Upper lobe of left lung (tissue), 4 donors: Measurements from ENCODE around the gene SLC9C1.

Experiments used
- CTCF ChIP-seq, 6 experiments: fragments of 450-650 bp in 4 of 6; fragments of 200-600 bp in 2 of 6; sonication (generic) in 2 of 6; IDR thresholded peaks; one replicate each; pipeline ENCODE4 v1.5.1; 2016 to 2019; ENCODE audit warnings: antibody characterized with exemption in 6 of 6
- POLR2A ChIP-seq, 4 donors: fragments of 450-650 bp; IDR thresholded peaks; one replicate each; pipeline ENCODE4 v1.5.1; 2016 to 2017; ENCODE audit warnings: antibody characterized with exemption in 4 of 4, mild to moderate bottlenecking in 2 of 4

GRCh38 chr3:112136959-112137693 is 156.9 kb downstream of the SLC9C1 start:
- TF ChIP-seq POLR2A (IDR thresholded peaks at IDR 0.05): no peak
- peak in 2 of 6 experiments; percentile 11 to 26 for TF ChIP-seq CTCF (IDR thresholded peaks at IDR 0.05)
